H9 (cell line): ENCODE measurements around the gene IFRD2. TPM values are rescaled to one million over a fixed set of nuclear protein-coding genes. Genes with fewer than 3 reads are reported as not detected.

Experiments used
- DNase-seq: peaks from one replicate; pipeline ENCODE4 v3.0.0-alpha.2; 2017
- H2AFZ ChIP-seq: one replicate; pipeline ENCODE4 v1.6.1; 2013; ENCODE audit warnings: mild to moderate bottlenecking, low read length, control low read depth, moderate library complexity
- H2AK5ac ChIP-seq: 2 replicates; pipeline ENCODE4 v1.6.1; 2013; ENCODE audit warnings: low read length, control low read depth, mixed read lengths; ENCODE audit not compliant: insufficient read length
- H2BK120ac ChIP-seq: one replicate; pipeline ENCODE4 v1.6.1; 2013; ENCODE audit warnings: low read depth, mild to moderate bottlenecking, low read length, control low read depth, inconsistent platforms; ENCODE audit not compliant: poor library complexity, severe bottlenecking
- H2BK12ac ChIP-seq: 2 replicates; pipeline ENCODE4 v1.6.1; 2013; ENCODE audit warnings: low read length, control low read depth, mixed read lengths, low read depth; ENCODE audit not compliant: insufficient read length
- H2BK15ac ChIP-seq: 2 replicates; pipeline ENCODE4 v1.6.1; 2013; ENCODE audit warnings: low read depth, low read length, control low read depth
- H2BK20ac ChIP-seq: one replicate; pipeline ENCODE4 v1.6.1; 2013; ENCODE audit warnings: low read depth, mild to moderate bottlenecking, low read length, control low read depth, inconsistent platforms; ENCODE audit not compliant: poor library complexity, severe bottlenecking
- H2BK5ac ChIP-seq: 2 replicates; pipeline ENCODE4 v1.6.1; 2013; ENCODE audit warnings: low read length, control low read depth, mixed read lengths; ENCODE audit not compliant: insufficient read length
- H3K14ac ChIP-seq: 2 replicates; pipeline ENCODE4 v1.6.1; 2013; ENCODE audit warnings: low read length, control low read depth; ENCODE audit not compliant: insufficient read depth
- H3K18ac ChIP-seq: 2 replicates; pipeline ENCODE4 v1.6.1; 2013; ENCODE audit warnings: low read depth, mild to moderate bottlenecking, mixed read lengths, low read length, control low read depth; ENCODE audit not compliant: insufficient read length
- H3K23ac ChIP-seq: 2 replicates; pipeline ENCODE4 v1.6.1; 2013; ENCODE audit warnings: low read length, control low read depth, mixed read lengths, low read depth; ENCODE audit not compliant: insufficient read length
- H3K23me2 ChIP-seq: 2 replicates; pipeline ENCODE4 v1.6.1; 2013; ENCODE audit warnings: low read depth, mild to moderate bottlenecking, mixed read lengths, low read length, control low read depth; ENCODE audit not compliant: insufficient read length, poor library complexity, severe bottlenecking
- H3K27ac ChIP-seq: 2 replicates; pipeline ENCODE4 v1.5.1; 2013; ENCODE audit warnings: low read length, control low read depth, mixed read lengths, low read depth; ENCODE audit not compliant: insufficient read length
- H3K27me3 ChIP-seq: 2 replicates; pipeline ENCODE4 v1.6.1; 2013; ENCODE audit warnings: low read length, control low read depth, inconsistent platforms; ENCODE audit not compliant: insufficient read depth
- H3K4ac ChIP-seq: 2 replicates; pipeline ENCODE4 v1.6.1; 2013; ENCODE audit warnings: low read depth, mild to moderate bottlenecking, control low read depth, inconsistent platforms, low read length, moderate library complexity
- H3K4me1 ChIP-seq: 2 replicates; pipeline ENCODE4 v1.6.1; 2013; ENCODE audit warnings: low read length, control low read depth, inconsistent platforms; ENCODE audit not compliant: insufficient read depth
- H3K4me2 ChIP-seq: 2 replicates; pipeline ENCODE4 v1.6.1; 2013; ENCODE audit warnings: low read length, control low read depth, mixed read lengths; ENCODE audit not compliant: insufficient read length, insufficient read depth
- H3K56ac ChIP-seq: 2 replicates; pipeline ENCODE4 v1.6.1; 2013; ENCODE audit warnings: low read depth, mild to moderate bottlenecking, mixed read lengths, low read length, control low read depth; ENCODE audit not compliant: insufficient read length
- H3K79me1 ChIP-seq: 2 replicates; pipeline ENCODE4 v1.6.1; 2013; ENCODE audit warnings: low read depth, mild to moderate bottlenecking, moderate library complexity, low read length, control low read depth, inconsistent platforms; ENCODE audit not compliant: insufficient read depth, poor library complexity, severe bottlenecking
- H3K79me2 ChIP-seq: 2 replicates; pipeline ENCODE4 v1.6.1; 2013; ENCODE audit warnings: low read length, control low read depth, inconsistent platforms; ENCODE audit not compliant: insufficient read depth
- H3K9ac ChIP-seq: 2 replicates; pipeline ENCODE4 v1.6.1; 2013; ENCODE audit warnings: low read length, control low read depth, mixed read lengths; ENCODE audit not compliant: insufficient read length; ENCODE audit errors: extremely low read depth
- H3K9me3 ChIP-seq: one replicate; pipeline ENCODE4 v1.6.1; 2013; ENCODE audit warnings: low read depth, low read length, inconsistent platforms; ENCODE audit not compliant: control insufficient read depth
- H3T11ph ChIP-seq: one replicate; pipeline ENCODE4 v1.6.1; 2013; ENCODE audit warnings: mild to moderate bottlenecking, low read length, control low read depth, inconsistent platforms
- H4K20me1 ChIP-seq: one replicate; pipeline ENCODE4 v1.6.1; 2013; ENCODE audit not compliant: control insufficient read depth, insufficient read length, insufficient read depth
- H4K5ac ChIP-seq: 2 replicates; pipeline ENCODE4 v1.6.1; 2013; ENCODE audit warnings: low read depth, mild to moderate bottlenecking, mixed read lengths, low read length, control low read depth; ENCODE audit not compliant: insufficient read length
- H4K8ac ChIP-seq: replicated peaks from 2 replicates; pipeline ENCODE4 v1.6.1; 2013; ENCODE audit warnings: low read length, control low read depth, mixed read lengths, low read depth; ENCODE audit not compliant: insufficient read length
- H4K91ac ChIP-seq: 2 replicates; pipeline ENCODE4 v1.6.1; 2013; ENCODE audit warnings: low read depth, mild to moderate bottlenecking, moderate library complexity, mixed read lengths, low read length, control low read depth; ENCODE audit not compliant: insufficient read length
- H3K27ac Mint-ChIP-seq, 3 experiments: 2 replicates in 2 of 3; 3 replicates in 1 of 3; pipeline ENCODE4 v1.8.0; 2020 to 2021; ENCODE audit warnings: mixed read lengths in 3 of 3, mild to moderate bottlenecking in 1 of 3, moderate library complexity in 1 of 3
- H3K27me3 Mint-ChIP-seq: 2 replicates; pipeline ENCODE4 v1.8.0; 2021; ENCODE audit warnings: low read depth, mild to moderate bottlenecking, moderate library complexity, mixed read lengths
- H3K36me3 Mint-ChIP-seq, 3 experiments: 2 replicates in 2 of 3; 3 replicates in 1 of 3; pipeline ENCODE4 v1.8.0; 2020 to 2021; ENCODE audit warnings: low read depth in 3 of 3, mixed read lengths in 3 of 3; ENCODE audit not compliant: insufficient read depth in 1 of 3
- H3K4me1 Mint-ChIP-seq, 2 experiments: 2 replicates each; pipeline ENCODE4 v1.8.0; 2020; ENCODE audit warnings: mixed read lengths in 2 of 2
- H3K4me3 Mint-ChIP-seq, 2 experiments: 2 replicates in 1 of 2; 3 replicates in 1 of 2; pipeline ENCODE4 v1.8.0; 2020 to 2021; ENCODE audit warnings: mild to moderate bottlenecking in 2 of 2, mixed read lengths in 2 of 2, moderate library complexity in 1 of 2
- H3K9me3 Mint-ChIP-seq, 2 experiments: 2 replicates in 1 of 2; 3 replicates in 1 of 2; pipeline ENCODE4 v1.8.0; 2020; ENCODE audit warnings: mild to moderate bottlenecking in 2 of 2, mixed read lengths in 2 of 2, moderate library complexity in 1 of 2
- CTCF ChIP-seq: fragments of 200-600 bp; sonication (generic); conservative IDR thresholded peaks from 3 replicates; pipeline ENCODE4 v1.8.0; 2021; ENCODE audit warnings: antibody characterized with exemption, mild to moderate bottlenecking
- WGBS: extraction: QIAGEN DNeasy Blood & Tissue Kit; methylation state at CpG from one replicate; pipeline ENCODE4 v1.1.7; 2013; ENCODE audit warnings: missing lambda C conversion rate, low lambda C conversion rate, mixed read lengths; ENCODE audit not compliant: insufficient read length; ENCODE audit errors: extremely low coverage; 5-methylcytosine and 5-hydroxymethylcytosine counted together
- total RNA-seq: library from RNA; stranded (reverse); gene quantifications from 2 replicates; pipeline ENCODE4 v1.2.1, GENCODE V29; 2021

IFRD2 gene
- total RNA-seq, 1 experiment from 2014 or later = 109 TPM

- Mint-ChIP-seq H3K27ac (peak overlapping the region in 2 of 3 experiments; percentile 28 to 81; a peak in 1 of 7 replicates), H3K36me3 (peaks cover 17 to 38% (median 36%) of the 10 kb centered on the region in 3 experiments; a peak in 6 of 7 replicates), H3K27me3 (peaks cover 1% of the 10 kb centered on the region; the same call in 1 of the 2 replicates), H3K4me3 (no peak overlapping the region; a peak in 1 of 5 replicates), H3K9me3 (no peaks in the 10 kb centered on the region), H3K4me1 (peaks cover 17 to 39% of the 10 kb centered on the region in 2 experiments)
- H4K5ac ChIP-seq = no peak overlapping the region
- no CpG with 5 or more reads among the region's 17 CpGs for WGBS
- H2BK120ac ChIP-seq = no peak overlapping the region
- no peak overlapping the region for H2AFZ ChIP-seq
- H3K27me3 ChIP-seq = no peaks in the 10 kb centered on the region
- no peak overlapping the region for H3K23ac ChIP-seq
- H4K91ac ChIP-seq = no peak overlapping the region
- H3K79me2 ChIP-seq = no peaks in the 10 kb centered on the region
- H2BK15ac ChIP-seq = no peak overlapping the region
- H3K56ac ChIP-seq = no peak overlapping the region
- H3T11ph ChIP-seq = no peak overlapping the region
- no peaks in the 10 kb centered on the region for H3K23me2 ChIP-seq
- TF ChIP-seq CTCF = no peak
- H4K20me1 ChIP-seq = peaks cover 2% of the 10 kb centered on the region
- H3K4ac ChIP-seq = no peak overlapping the region
- no peak overlapping the region for H3K14ac ChIP-seq
- H2BK20ac ChIP-seq = no peak overlapping the region
- no peaks in the 10 kb centered on the region for H3K4me1 ChIP-seq
- no peaks in the 10 kb centered on the region for H3K79me1 ChIP-seq
- no peak for DNase-seq
- H3K4me2 ChIP-seq = no peak overlapping the region
- no peaks in the 10 kb centered on the region for H3K9me3 ChIP-seq
- no peak overlapping the region for H3K9ac ChIP-seq
- no peak overlapping the region for H3K27ac ChIP-seq
- H4K8ac ChIP-seq = no peak overlapping the region
- H2BK12ac ChIP-seq = no peak overlapping the region
- no peak overlapping the region for H3K18ac ChIP-seq
- no peak overlapping the region for H2AK5ac ChIP-seq
- H2BK5ac ChIP-seq = no peak overlapping the region
Measured at GRCh38 chr3:50258029-50258680, 34.1 kb downstream of the IFRD2 start.
